ENCODE measurements around the gene KRTAP5-2.

- TF ChIP-seq POLR2A (IDR thresholded peaks at IDR 0.05; ENCODE audit: low read depth, low read length): no peak
- no peak for TF ChIP-seq CTCF (conservative IDR thresholded peaks at IDR 0.05; ENCODE audit: low read depth, low read length)
- no peak for TF ChIP-seq USF2 (IDR thresholded peaks at IDR 0.05; ENCODE audit: low read depth, low read length)
These were observed 21.4 kb upstream of the KRTAP5-2 start for GRCh38 chr11:1619449-1619848.
